Suprapubic skin (tissue), 4 donors: ENCODE measurements around the gene CTNND2.

Source experiments
- POLR2A ChIP-seq, 2 donors: fragments of 450-650 bp; IDR thresholded peaks; one replicate each; pipeline ENCODE4 v1.6.1; 2017; ENCODE audit warnings: antibody characterized with exemption in 2 of 2, mild to moderate bottlenecking in 2 of 2, moderate library complexity in 2 of 2
- POLR2AphosphoS5 ChIP-seq, 3 donors: sonication (generic); formaldehyde crosslinking; IDR thresholded peaks; one replicate each; pipeline ENCODE4 v1.6.1; 2017; ENCODE audit warnings: antibody characterized with exemption in 3 of 3

DNA sequence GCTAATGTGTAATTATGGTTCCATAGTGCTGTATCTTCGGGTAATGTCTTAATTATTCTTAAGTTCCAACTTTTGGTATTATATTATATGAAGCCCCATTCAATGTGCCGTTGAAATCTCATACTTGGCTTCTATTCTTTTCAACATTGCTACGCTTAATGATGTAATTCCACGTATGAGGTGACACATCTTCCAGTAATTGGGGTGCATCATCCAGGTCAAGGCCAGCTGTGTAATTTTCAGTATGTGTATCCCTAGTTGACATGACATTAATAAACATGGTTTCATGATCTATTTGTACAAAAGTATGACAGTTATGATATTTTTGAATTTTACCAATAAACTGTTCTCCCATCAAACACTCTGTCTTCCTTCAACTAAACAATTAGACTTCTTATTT lies 546.3 kb downstream of the CTNND2 start:
- no peak for TF ChIP-seq POLR2AphosphoS5 (IDR thresholded peaks at IDR 0.05)
- no peak for TF ChIP-seq POLR2A (IDR thresholded peaks at IDR 0.05)
